OCI-LY3 (cell line): ENCODE measurements around the gene CXCR2.

ENCODE experiments used
- CTCF ChIP-seq: fragments of 200-600, 300-600 bp; sonication (generic); IDR thresholded peaks from 2 replicates; pipeline ENCODE4 v1.5.1; 2014; ENCODE audit warnings: antibody characterized with exemption, low read length, low read depth
- EZH2phosphoT487 ChIP-seq: fragments of 200-600 bp; shearing (Covaris generic); IDR thresholded peaks from 2 replicates; pipeline ENCODE4 v1.6.1; 2018; ENCODE audit warnings: antibody characterized with exemption, mixed run types, low read depth

GRCh38 chr2:218093879-218094278 lies 31.9 kb upstream of the CXCR2 start:
- no peak for TF ChIP-seq CTCF
- TF ChIP-seq EZH2phosphoT487, result no peak
